Measurements from ENCODE around the gene TXNDC11.

Gene TXNDC11

DNA sequence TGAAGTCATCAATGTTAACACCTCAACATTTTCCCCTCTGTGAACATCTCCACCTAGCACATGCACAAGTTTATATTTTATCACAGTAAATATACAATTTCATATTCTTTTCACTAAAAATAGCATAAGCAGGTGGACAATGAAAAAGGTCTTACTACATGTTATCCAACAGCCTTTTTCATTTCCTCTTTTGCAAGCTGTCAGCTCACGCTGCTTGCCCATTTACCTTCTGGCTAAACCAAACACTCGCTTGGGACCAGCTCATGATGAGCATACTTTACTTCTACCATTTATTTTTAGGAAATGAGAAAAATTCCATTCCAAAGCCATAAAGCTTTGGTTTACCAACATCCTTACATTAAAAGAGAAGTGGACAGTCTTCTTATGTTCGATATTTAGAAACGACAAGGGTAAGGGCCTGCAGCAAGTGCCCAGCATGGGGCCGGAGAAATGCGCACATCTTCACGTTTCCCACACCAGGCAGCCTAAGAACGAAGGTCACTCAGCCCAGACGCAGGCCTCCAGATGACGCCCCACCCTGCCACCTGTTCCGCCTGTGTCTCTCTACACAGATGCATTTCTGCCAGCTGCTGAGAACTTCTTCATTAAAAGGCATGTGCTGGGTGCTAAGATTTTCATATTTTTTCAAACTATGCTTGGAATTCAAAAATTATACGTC, 60.5 kb downstream of the TXNDC11 start:
- Histone ChIP-seq H2BK120ac (ENCODE audit: insufficient read depth, low read length, poor library complexity) (no peak overlapping the region), H2BK12ac (ENCODE audit: low read length) (no peak overlapping the region), H3K9ac (ENCODE audit: low read length) (no peak overlapping the region), H3K4me3 (ENCODE audit: low read depth, low read length) (no peak overlapping the region), H3K79me1 (ENCODE audit: low read length) (no peaks in the 10 kb centered on the region), H3K4me2 (ENCODE audit: low read length) (no peak overlapping the region), H3K27ac (ENCODE audit: low read depth, low read length) (no peak overlapping the region), H3K18ac (ENCODE audit: low read length) (no peak overlapping the region), H3K23ac (ENCODE audit: low read length) (no peak overlapping the region), H4K8ac (ENCODE audit: low read depth, low read length) (no peak overlapping the region), H3K27me3 (ENCODE audit: insufficient read depth, low read length) (no peaks in the 10 kb centered on the region), H4K91ac (ENCODE audit: low read depth, low read length) (no peak overlapping the region), H2AFZ (ENCODE audit: insufficient read depth, low read length, poor library complexity) (no peak overlapping the region), H3K4ac (ENCODE audit: low read depth, low read length) (no peak overlapping the region), H3K79me2 (ENCODE audit: control insufficient read depth, insufficient read depth, low read length, poor library complexity) (no peaks in the 10 kb centered on the region), H3K4me1 (ENCODE audit: control insufficient read depth in 1 of 2, insufficient read depth in 2 of 2, low read length in 2 of 2) (peaks cover 3 to 5% of the 10 kb centered on the region in 2 experiments), H3K14ac (ENCODE audit: low read length) (no peak overlapping the region), H2AK5ac (ENCODE audit: low read length) (no peak overlapping the region), H2BK5ac (ENCODE audit: low read depth, low read length, poor library complexity) (no peak overlapping the region), H3K9me3 (ENCODE audit: insufficient read depth, low read depth, low read length) (no peaks in the 10 kb centered on the region), H4K12ac (ENCODE audit: low read depth, low read length) (no peak overlapping the region), H3K36me3 (ENCODE audit: control insufficient read depth in 1 of 2, insufficient read depth in 2 of 2, low read length in 2 of 2) (peaks cover 34 to 47% of the 10 kb centered on the region in 2 experiments)
- no CpG with 5 or more reads among the region's 12 CpGs for WGBS (ENCODE audit: extremely low coverage, insufficient coverage, insufficient read length)
- no peak for DNase-seq

DNA sequence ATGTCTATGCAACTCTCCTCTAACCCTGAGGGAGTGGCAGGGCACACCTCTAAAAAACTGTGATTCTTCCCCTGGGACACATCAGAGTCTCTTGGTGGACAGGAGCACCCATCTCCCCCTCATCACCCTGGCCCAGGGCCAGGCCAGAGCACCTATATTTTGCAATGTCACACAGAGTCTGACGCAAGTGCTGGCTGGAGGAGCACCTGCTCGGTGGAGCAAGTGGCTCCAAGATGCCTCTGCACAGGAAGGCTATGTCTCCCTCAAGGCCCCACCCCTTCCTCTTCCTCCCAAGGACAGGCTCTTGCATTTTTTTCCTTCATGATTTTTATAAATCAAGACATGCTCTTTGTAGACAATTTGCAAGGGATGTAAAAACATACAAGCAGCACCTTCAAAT, 61.1 kb downstream of the TXNDC11 start:
- H3K36me3 ChIP-seq (ENCODE audit: control insufficient read depth in 1 of 2, insufficient read depth in 2 of 2, low read length in 2 of 2), result peaks cover 39 to 52% of the 10 kb centered on the region in 2 experiments
- H4K12ac ChIP-seq (ENCODE audit: low read depth, low read length), result no peak overlapping the region
- no peaks in the 10 kb centered on the region for H3K79me2 ChIP-seq (ENCODE audit: control insufficient read depth, insufficient read depth, low read length, poor library complexity)
- no peaks in the 10 kb centered on the region for H3K27me3 ChIP-seq (ENCODE audit: insufficient read depth, low read length)
- no peak overlapping the region for H3K4me2 ChIP-seq (ENCODE audit: low read length)
- H2AK5ac ChIP-seq (ENCODE audit: low read length), result no peak overlapping the region
- no peaks in the 10 kb centered on the region for H3K9me3 ChIP-seq (ENCODE audit: insufficient read depth, low read depth, low read length)
- H3K4me1 ChIP-seq (ENCODE audit: control insufficient read depth in 1 of 2, insufficient read depth in 2 of 2, low read length in 2 of 2), result peaks cover 4 to 9% of the 10 kb centered on the region in 2 experiments
- H3K14ac ChIP-seq (ENCODE audit: low read length), result no peak overlapping the region
- no peak for DNase-seq
- H4K91ac ChIP-seq (ENCODE audit: low read depth, low read length), result no peak overlapping the region
- no peak overlapping the region for H2BK12ac ChIP-seq (ENCODE audit: low read length)
- WGBS (ENCODE audit: extremely low coverage, insufficient coverage, insufficient read length), result no CpG with 5 or more reads among the region's 2 CpGs
- no peak overlapping the region for H3K4ac ChIP-seq (ENCODE audit: low read depth, low read length)
- no peak overlapping the region for H4K8ac ChIP-seq (ENCODE audit: low read depth, low read length)
- H2BK120ac ChIP-seq (ENCODE audit: insufficient read depth, low read length, poor library complexity), result no peak overlapping the region
- no peak overlapping the region for H2BK5ac ChIP-seq (ENCODE audit: low read depth, low read length, poor library complexity)
- no peak overlapping the region for H2AFZ ChIP-seq (ENCODE audit: insufficient read depth, low read length, poor library complexity)
- no peaks in the 10 kb centered on the region for H3K79me1 ChIP-seq (ENCODE audit: low read length)
- no peak overlapping the region for H3K18ac ChIP-seq (ENCODE audit: low read length)
- H3K9ac ChIP-seq (ENCODE audit: low read length), result no peak overlapping the region
- H3K23ac ChIP-seq (ENCODE audit: low read length), result no peak overlapping the region
- no peak overlapping the region for H3K27ac ChIP-seq (ENCODE audit: low read depth, low read length)
- H3K4me3 ChIP-seq (ENCODE audit: low read depth, low read length), result no peak overlapping the region

DNA sequence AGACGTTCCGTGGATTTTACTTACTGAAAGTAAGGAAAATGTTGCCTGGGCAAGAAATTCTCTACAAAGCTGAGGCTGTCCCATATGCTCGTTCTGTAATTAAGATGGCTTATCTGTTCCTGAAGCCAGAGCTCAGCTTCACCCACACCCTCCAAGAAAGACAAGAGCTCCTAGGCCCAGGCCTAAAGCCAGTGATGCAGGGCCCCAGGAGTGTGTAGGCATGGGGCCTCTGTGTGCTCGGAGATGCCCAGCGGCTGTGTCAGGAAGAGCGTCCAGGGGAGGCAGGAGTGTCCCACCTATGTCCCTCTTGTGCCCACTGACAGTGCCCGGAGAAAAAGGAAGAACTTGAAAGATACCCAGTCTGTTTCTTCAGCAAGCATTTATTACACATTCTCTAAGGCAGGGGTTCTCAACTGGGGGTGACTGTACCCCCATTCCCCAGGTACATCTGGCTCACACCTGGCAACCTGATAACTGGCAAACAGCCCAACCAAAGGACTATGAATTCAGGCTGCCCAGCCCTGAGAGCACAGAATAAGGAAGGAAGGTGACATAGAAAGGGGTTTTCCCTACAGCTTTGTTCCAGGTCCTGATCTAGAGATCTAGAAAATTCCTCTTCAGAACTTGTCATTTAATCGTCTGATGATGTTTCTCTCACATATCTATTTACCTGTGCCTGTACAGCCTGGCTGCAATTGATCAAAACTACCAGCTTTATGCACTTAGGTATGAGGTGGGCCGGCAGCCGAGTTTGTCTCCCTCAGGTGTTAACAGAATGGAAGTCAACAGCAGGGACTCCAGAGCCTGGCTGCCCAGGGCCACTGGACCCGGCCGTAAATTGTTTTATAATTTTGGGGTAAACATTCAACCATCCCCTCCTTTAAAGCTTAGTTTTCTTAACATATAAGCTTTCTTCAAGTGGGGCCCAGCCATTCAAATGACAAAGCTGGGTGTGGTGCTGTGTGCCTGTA, 62.4 kb downstream of the TXNDC11 start:
- H3K9me3 ChIP-seq (ENCODE audit: insufficient read depth, low read depth, low read length), result no peaks in the 10 kb centered on the region
- no peak overlapping the region for H4K12ac ChIP-seq (ENCODE audit: low read depth, low read length)
- H2AFZ ChIP-seq (ENCODE audit: insufficient read depth, low read length, poor library complexity), result no peak overlapping the region
- H3K36me3 ChIP-seq (ENCODE audit: control insufficient read depth in 1 of 2, insufficient read depth in 2 of 2, low read length in 2 of 2), result peaks cover 47 to 59% of the 10 kb centered on the region in 2 experiments
- WGBS (ENCODE audit: extremely low coverage, insufficient coverage, insufficient read length), result no CpG with 5 or more reads among the region's 12 CpGs
- H3K4me1 ChIP-seq (ENCODE audit: control insufficient read depth in 1 of 2, insufficient read depth in 2 of 2, low read length in 2 of 2), result peaks cover 10 to 17% of the 10 kb centered on the region in 2 experiments
- H3K4me3 ChIP-seq (ENCODE audit: low read depth, low read length), result no peak overlapping the region
- no peak overlapping the region for H3K23ac ChIP-seq (ENCODE audit: low read length)
- no peak overlapping the region for H3K9ac ChIP-seq (ENCODE audit: low read length)
- no peaks in the 10 kb centered on the region for H3K27me3 ChIP-seq (ENCODE audit: insufficient read depth, low read length)
- H3K4ac ChIP-seq (ENCODE audit: low read depth, low read length), result no peak overlapping the region
- H3K27ac ChIP-seq (ENCODE audit: low read depth, low read length), result no peak overlapping the region
- no peaks in the 10 kb centered on the region for H3K79me1 ChIP-seq (ENCODE audit: low read length)
- H3K79me2 ChIP-seq (ENCODE audit: control insufficient read depth, insufficient read depth, low read length, poor library complexity), result no peaks in the 10 kb centered on the region
- no peak overlapping the region for H3K14ac ChIP-seq (ENCODE audit: low read length)
- H2BK12ac ChIP-seq (ENCODE audit: low read length), result no peak overlapping the region
- no peak overlapping the region for H4K91ac ChIP-seq (ENCODE audit: low read depth, low read length)
- no peak overlapping the region for H2BK5ac ChIP-seq (ENCODE audit: low read depth, low read length, poor library complexity)
- no peak for DNase-seq
- H3K18ac ChIP-seq (ENCODE audit: low read length), result no peak overlapping the region
- H2BK120ac ChIP-seq (ENCODE audit: insufficient read depth, low read length, poor library complexity), result no peak overlapping the region
- no peak overlapping the region for H3K4me2 ChIP-seq (ENCODE audit: low read length)
- H4K8ac ChIP-seq (ENCODE audit: low read depth, low read length), result no peak overlapping the region
- no peak overlapping the region for H2AK5ac ChIP-seq (ENCODE audit: low read length)

DNA sequence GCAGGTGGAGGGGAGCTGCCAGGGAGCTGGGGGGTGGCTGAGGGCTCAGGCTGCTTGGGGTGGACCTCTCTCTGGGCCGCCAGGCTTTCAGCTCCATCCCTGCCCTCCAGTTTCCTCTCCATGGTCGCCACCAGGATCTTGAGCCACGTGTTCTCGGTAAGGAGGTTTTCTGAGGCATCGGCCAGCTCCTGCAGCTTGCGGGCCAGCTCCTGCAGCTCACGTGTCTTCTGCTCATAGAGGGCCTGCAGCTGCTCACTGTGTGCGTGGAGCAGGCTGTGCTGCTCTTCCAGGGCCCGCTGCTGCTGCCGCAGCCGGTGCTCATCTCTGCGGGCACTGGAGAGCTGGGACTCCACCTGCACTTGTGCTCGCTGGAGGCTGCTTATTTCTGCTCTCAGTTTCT, 63.4 kb downstream of the TXNDC11 start:
- Histone ChIP-seq H3K4me2 (ENCODE audit: low read length) (no peak overlapping the region), H2AFZ (ENCODE audit: insufficient read depth, low read length, poor library complexity) (no peak overlapping the region), H2BK5ac (ENCODE audit: low read depth, low read length, poor library complexity) (no peak overlapping the region), H3K4ac (ENCODE audit: low read depth, low read length) (no peak overlapping the region), H4K12ac (ENCODE audit: low read depth, low read length) (no peak overlapping the region), H3K9me3 (ENCODE audit: insufficient read depth, low read depth, low read length) (peaks cover 2% of the 10 kb centered on the region), H2AK5ac (ENCODE audit: low read length) (no peak overlapping the region), H3K36me3 (ENCODE audit: control insufficient read depth in 1 of 2, insufficient read depth in 2 of 2, low read length in 2 of 2) (peaks cover 42 to 51% of the 10 kb centered on the region in 2 experiments), H3K4me1 (ENCODE audit: control insufficient read depth in 1 of 2, insufficient read depth in 2 of 2, low read length in 2 of 2) (peaks cover 18 to 25% of the 10 kb centered on the region in 2 experiments), H4K8ac (ENCODE audit: low read depth, low read length) (no peak overlapping the region), H3K27me3 (ENCODE audit: insufficient read depth, low read length) (no peaks in the 10 kb centered on the region), H3K9ac (ENCODE audit: low read length) (no peak overlapping the region), H3K23ac (ENCODE audit: low read length) (no peak overlapping the region), H4K91ac (ENCODE audit: low read depth, low read length) (no peak overlapping the region), H3K27ac (ENCODE audit: low read depth, low read length) (no peak overlapping the region), H3K4me3 (ENCODE audit: low read depth, low read length) (no peak overlapping the region), H3K14ac (ENCODE audit: low read length) (no peak overlapping the region), H2BK120ac (ENCODE audit: insufficient read depth, low read length, poor library complexity) (no peak overlapping the region), H3K18ac (ENCODE audit: low read length) (no peak overlapping the region), H3K79me2 (ENCODE audit: control insufficient read depth, insufficient read depth, low read length, poor library complexity) (peaks cover 2% of the 10 kb centered on the region), H2BK12ac (ENCODE audit: low read length) (no peak overlapping the region), H3K79me1 (ENCODE audit: low read length) (no peaks in the 10 kb centered on the region)
- no CpG with 5 or more reads among the region's 13 CpGs for WGBS (ENCODE audit: extremely low coverage, insufficient coverage, insufficient read length)
- no peak for DNase-seq
